ENCODE data around the gene CFAP77.

DNA sequence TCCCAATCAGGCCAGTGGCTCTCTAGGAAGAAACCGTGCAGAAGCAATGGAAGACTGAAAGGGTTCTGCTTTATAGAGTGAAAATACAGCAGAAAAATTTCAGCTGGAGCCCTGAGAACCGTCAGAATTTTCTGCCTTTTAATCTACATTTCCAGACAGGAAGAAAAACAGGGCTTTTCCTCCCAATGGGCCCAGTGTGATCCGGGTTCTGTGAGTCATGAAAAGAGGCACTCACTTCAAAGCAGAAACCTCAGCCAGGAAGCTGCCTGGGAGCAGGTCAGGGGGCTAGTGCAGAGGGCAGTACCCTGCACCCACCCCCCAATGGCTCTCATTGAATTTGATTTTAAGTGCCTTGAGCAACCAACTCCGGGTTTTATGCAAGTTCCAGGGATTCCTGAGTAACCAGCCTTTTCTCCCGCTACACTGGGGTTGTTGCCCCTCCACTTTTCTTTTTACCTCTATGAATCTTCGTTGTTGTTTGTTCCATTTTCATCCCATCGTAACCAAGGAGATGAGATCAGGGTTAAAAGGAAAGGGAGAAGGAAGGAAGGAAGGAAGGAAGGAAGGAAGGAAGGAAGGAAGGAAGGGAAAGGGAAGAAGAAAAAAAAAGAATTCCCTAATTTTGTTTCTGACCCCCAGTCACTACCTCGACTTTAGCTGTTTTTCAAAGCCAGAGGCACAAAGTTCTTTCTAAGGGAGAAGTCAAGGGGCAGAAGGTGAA is 173.7 kb downstream of the CFAP77 start:
- TF ChIP-seq SNAI2 (CRISPR knock-in tag; IDR thresholded peaks at IDR 0.05) (no peak), PPARA (CRISPR knock-in tag; IDR thresholded peaks at IDR 0.05; ENCODE audit: borderline replicate concordance) (no peak)

Measured in SK-N-SH treated with all-trans-retinoic acid at 6 μM for 48 hours (cell line).